ENCODE measurements around the gene NUP214. TPM values are rescaled to one million over a fixed set of nuclear protein-coding genes. Genes with fewer than 3 reads are reported as not detected.

NUP214 gene
- total RNA-seq, 2 experiments from 2014 or later = 19.7 to 69.6 TPM

- POLR2A ChIA-PET = no interaction called here
Measured at GRCh38 chr9:131233995-131234394, 108.6 kb downstream of the NUP214 start.

GRCh38 chr9:131234799-131235479 is 109.6 kb downstream of the NUP214 start:
- ChIA-PET CTCF (ENCODE audit: unreplicated experiment) (no interaction called here), POLR2A (no interaction called here)
- Histone ChIP-seq H4K20me1 (ENCODE audit: insufficient read depth, low read length) (no peaks in the 10 kb centered on the region), H3K4me1 (ENCODE audit: insufficient read depth, low read length, poor library complexity, severe bottlenecking) (peaks cover 9% of the 10 kb centered on the region), H3K27ac (ENCODE audit: low read depth, low read length, poor library complexity, severe bottlenecking) (no peak overlapping the region), H3K9me2 (ENCODE audit: insufficient read depth, low read length) (no peaks in the 10 kb centered on the region), H3K4me2 (ENCODE audit: low read length) (no peak overlapping the region), H2AFZ (ENCODE audit: low read length) (no peak overlapping the region), H3K79me2 (ENCODE audit: insufficient read depth, low read depth, low read length) (no peaks in the 10 kb centered on the region), H3K9me3 (ENCODE audit: low read length) (no peaks in the 10 kb centered on the region), H3K4me3 (ENCODE audit: low read depth, low read length, poor library complexity, severe bottlenecking) (no peak overlapping the region), H3K36me3 (ENCODE audit: insufficient read depth, low read length) (peaks cover 40% of the 10 kb centered on the region)
- DNase-seq (ENCODE audit: low spot score) = no peak
- BruUV-seq (replicated peaks) = no TSS peak
- intact Hi-C loops (cut with micrococcal nuclease; ENCODE audit: unreplicated experiment) = no loop called here
- no peak for TF ChIP-seq CTCF (conservative IDR thresholded peaks at IDR 0.05; ENCODE audit: low read length)
- no peak for TF ChIP-seq EZH2phosphoT487 (IDR thresholded peaks at IDR 0.05; ENCODE audit: borderline replicate concordance, low read depth, low read length)

More at GRCh38 chr9:131233995-131234394, 108.6 kb downstream of the NUP214 start:
- Histone ChIP-seq H3K9me3 (ENCODE audit: low read length) (no peaks in the 10 kb centered on the region), H3K27ac (ENCODE audit: low read depth, low read length, poor library complexity, severe bottlenecking) (no peak overlapping the region), H2AFZ (ENCODE audit: low read length) (no peak overlapping the region), H3K4me2 (ENCODE audit: low read length) (no peak overlapping the region), H3K4me3 (ENCODE audit: low read depth, low read length, poor library complexity, severe bottlenecking) (no peak overlapping the region), H3K36me3 (ENCODE audit: insufficient read depth, low read length) (peaks cover 48% of the 10 kb centered on the region), H3K4me1 (ENCODE audit: insufficient read depth, low read length, poor library complexity, severe bottlenecking) (peaks cover 9% of the 10 kb centered on the region), H4K20me1 (ENCODE audit: insufficient read depth, low read length) (no peaks in the 10 kb centered on the region), H3K9me2 (ENCODE audit: insufficient read depth, low read length) (no peaks in the 10 kb centered on the region), H3K79me2 (ENCODE audit: insufficient read depth, low read depth, low read length) (no peaks in the 10 kb centered on the region)
- intact Hi-C loops (cut with micrococcal nuclease; ENCODE audit: unreplicated experiment) = no loop called here
- no peak for DNase-seq (ENCODE audit: low spot score)
- no TSS peak for BruUV-seq (replicated peaks)
- no peak for TF ChIP-seq CTCF (conservative IDR thresholded peaks at IDR 0.05; ENCODE audit: low read length)
- no peak for TF ChIP-seq EZH2phosphoT487 (IDR thresholded peaks at IDR 0.05; ENCODE audit: borderline replicate concordance, low read depth, low read length)
- CTCF ChIA-PET (ENCODE audit: unreplicated experiment) = no interaction called here

- H3K9me3 ChIP-seq (ENCODE audit: low read length) = no peaks in the 10 kb centered on the region
- H3K36me3 ChIP-seq (ENCODE audit: insufficient read depth, low read length) = peaks cover 35% of the 10 kb centered on the region
- ChIA-PET CTCF (ENCODE audit: unreplicated experiment) (no interaction called here), POLR2A (no interaction called here)
- no peaks in the 10 kb centered on the region for H3K79me2 ChIP-seq (ENCODE audit: insufficient read depth, low read depth, low read length)
- DNase-seq (ENCODE audit: low spot score) = no peak
- no peaks in the 10 kb centered on the region for H3K9me2 ChIP-seq (ENCODE audit: insufficient read depth, low read length)
- no peak for TF ChIP-seq EZH2phosphoT487 (IDR thresholded peaks at IDR 0.05; ENCODE audit: borderline replicate concordance, low read depth, low read length)
- TF ChIP-seq CTCF (conservative IDR thresholded peaks at IDR 0.05; ENCODE audit: low read length) = no peak
- H3K4me3 ChIP-seq (ENCODE audit: low read depth, low read length, poor library complexity, severe bottlenecking) = no peak overlapping the region
- no peaks in the 10 kb centered on the region for H4K20me1 ChIP-seq (ENCODE audit: insufficient read depth, low read length)
- no peak overlapping the region for H2AFZ ChIP-seq (ENCODE audit: low read length)
- intact Hi-C loops (cut with micrococcal nuclease; ENCODE audit: unreplicated experiment) = no loop called here
- no peak overlapping the region for H3K27ac ChIP-seq (ENCODE audit: low read depth, low read length, poor library complexity, severe bottlenecking)
- BruUV-seq (replicated peaks) = no TSS peak
- H3K4me2 ChIP-seq (ENCODE audit: low read length) = no peak overlapping the region
- peaks cover 9% of the 10 kb centered on the region for H3K4me1 ChIP-seq (ENCODE audit: insufficient read depth, low read length, poor library complexity, severe bottlenecking)
Measured at GRCh38 chr9:131235480-131235851, 110.1 kb downstream of the NUP214 start.

Measured in OCI-LY7 (cell line).